Esophagus muscularis mucosa (tissue), 3 donors: ENCODE measurements around the gene WDR62.

Source experiments
- POLR2A ChIP-seq: fragments of 450-650 bp; IDR thresholded peaks from one replicate; pipeline ENCODE4 v1.6.1; 2017; ENCODE audit warnings: antibody characterized with exemption, moderate library complexity, mild to moderate bottlenecking, low read depth
- TF ChIP-seq, protein P1 (sequence below), 3 experiments: fragments of 200-600 bp in 2 of 3; fragments of 450-650 bp in 1 of 3; sonication (generic) in 2 of 3; IDR thresholded peaks; one replicate each; pipeline ENCODE4 v1.5.1; 2017 to 2019; ENCODE audit warnings: antibody characterized with exemption in 3 of 3, mild to moderate bottlenecking in 2 of 3, moderate library complexity in 1 of 3

DNA sequence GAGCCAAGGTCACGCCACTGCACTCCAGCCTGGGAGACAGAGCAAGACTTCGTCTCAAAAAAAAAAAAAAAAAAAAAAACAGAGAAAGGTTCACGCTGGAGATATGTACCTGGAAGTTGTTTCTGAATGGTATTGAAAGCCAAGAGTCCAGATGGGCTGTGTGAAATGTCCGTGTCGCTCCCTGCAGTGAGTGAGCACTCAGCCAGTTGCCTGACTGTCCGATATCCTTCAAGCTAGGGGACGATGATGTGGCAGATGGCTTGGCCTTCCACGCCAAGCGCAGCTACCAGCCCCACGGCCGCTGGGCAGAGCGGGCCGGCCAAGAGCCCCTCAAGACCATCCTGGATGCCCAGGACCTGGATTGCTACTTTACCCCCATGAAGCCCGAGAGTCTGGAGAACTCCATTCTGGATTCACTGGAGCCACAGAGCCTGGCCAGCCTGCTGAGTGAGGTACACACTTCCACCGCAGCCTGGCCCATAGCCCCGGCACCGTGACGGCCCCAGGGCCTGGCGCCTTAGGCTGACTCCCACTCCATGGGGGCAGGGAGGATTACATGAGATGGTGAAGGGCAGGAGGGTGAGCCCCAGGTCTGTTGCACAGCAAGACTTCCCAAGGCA, 44.6 kb downstream of the WDR62 start:
- TF ChIP-seq POLR2A = no peak
- TF ChIP-seq, protein P1, sequence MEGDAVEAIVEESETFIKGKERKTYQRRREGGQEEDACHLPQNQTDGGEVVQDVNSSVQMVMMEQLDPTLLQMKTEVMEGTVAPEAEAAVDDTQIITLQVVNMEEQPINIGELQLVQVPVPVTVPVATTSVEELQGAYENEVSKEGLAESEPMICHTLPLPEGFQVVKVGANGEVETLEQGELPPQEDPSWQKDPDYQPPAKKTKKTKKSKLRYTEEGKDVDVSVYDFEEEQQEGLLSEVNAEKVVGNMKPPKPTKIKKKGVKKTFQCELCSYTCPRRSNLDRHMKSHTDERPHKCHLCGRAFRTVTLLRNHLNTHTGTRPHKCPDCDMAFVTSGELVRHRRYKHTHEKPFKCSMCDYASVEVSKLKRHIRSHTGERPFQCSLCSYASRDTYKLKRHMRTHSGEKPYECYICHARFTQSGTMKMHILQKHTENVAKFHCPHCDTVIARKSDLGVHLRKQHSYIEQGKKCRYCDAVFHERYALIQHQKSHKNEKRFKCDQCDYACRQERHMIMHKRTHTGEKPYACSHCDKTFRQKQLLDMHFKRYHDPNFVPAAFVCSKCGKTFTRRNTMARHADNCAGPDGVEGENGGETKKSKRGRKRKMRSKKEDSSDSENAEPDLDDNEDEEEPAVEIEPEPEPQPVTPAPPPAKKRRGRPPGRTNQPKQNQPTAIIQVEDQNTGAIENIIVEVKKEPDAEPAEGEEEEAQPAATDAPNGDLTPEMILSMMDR (IDR thresholded peaks at IDR 0.05) = no peak
